CD4-positive, alpha-beta T cell treated with Interferon alpha-2 for 1 hour (primary cell): ENCODE measurements around the gene CDC23.
"Not testable (repeated sequence)": the region's sequence is repeated elsewhere in the genome, so short reads cannot be mapped to it uniquely, and the experiment has no call there.

Experiments
- DNase-seq, 2 donors: peaks; one replicate each; pipeline ENCODE4 v3.0.0-alpha.2; 2020 to 2022

The CDC23 gene

GRCh38 chr5:138210985-138211384 is 2.1 kb downstream of the CDC23 start:
- DNase-seq, result no peak

- not testable (repeated sequence) for DNase-seq
These were observed 19.3 kb downstream of the CDC23 start for GRCh38 chr5:138193859-138194258.

GRCh38 chr5:138192826-138193225 is 20.3 kb downstream of the CDC23 start:
- no peak for DNase-seq

GRCh38 chr5:138188626-138189025 is 24.5 kb downstream of the CDC23 start:
- no peak for DNase-seq

GRCh38 chr5:138186002-138186447 is 27.1 kb downstream of the CDC23 start:
- DNase-seq, result no peak

- DNase-seq, result no peak
These were observed 30.3 kb downstream of the CDC23 start for GRCh38 chr5:138182808-138183207.

GRCh38 chr5:138180841-138181240 is 32.3 kb downstream of the CDC23 start:
- no peak for DNase-seq

- peak in 1 of 2 donors; percentile 58 for DNase-seq
These were observed 32.8 kb downstream of the CDC23 start for GRCh38 chr5:138180183-138180782.

GRCh38 chr5:138179277-138179857 is 33.8 kb downstream of the CDC23 start:
- DNase-seq, result no peak

- DNase-seq, result peak; percentile 92 to 94
These were observed 34.4 kb downstream of the CDC23 start, which contains the start of the genes BRD8 and KIF20A for GRCh38 chr5:138178516-138179276. Gene BRD8 (minus strand): TSS chr5:138178630. CDS start chr5:138178614, 16 bp downstream. Gene KIF20A (plus strand): TSS chr5:138179112. CDS start chr5:138179681, 569 bp downstream.

- DNase-seq, result peak in 1 of 2 donors; percentile 30
These were observed 35.1 kb downstream of the CDC23 start for GRCh38 chr5:138177941-138178515.

GRCh38 chr5:138170299-138170698 is 42.8 kb downstream of the CDC23 start:
- DNase-seq, result no peak

- no peak for DNase-seq
These were observed 44.0 kb downstream of the CDC23 start for GRCh38 chr5:138169124-138169523.

- DNase-seq, result no peak
These were observed 49.4 kb downstream of the CDC23 start for GRCh38 chr5:138163721-138164120.

- DNase-seq, result no peak
These were observed 52.4 kb downstream of the CDC23 start for GRCh38 chr5:138160706-138161105.

GRCh38 chr5:138159666-138160065 is 53.5 kb downstream of the CDC23 start:
- DNase-seq, result no peak

GRCh38 chr5:138157626-138158025 is 55.5 kb downstream of the CDC23 start:
- no peak for DNase-seq

- DNase-seq, result not testable (repeated sequence)
These were observed 57.1 kb downstream of the CDC23 start for GRCh38 chr5:138155977-138156376.

GRCh38 chr5:138149530-138149929 is 63.6 kb downstream of the CDC23 start:
- no peak for DNase-seq

GRCh38 chr5:138148811-138149210 is 64.3 kb downstream of the CDC23 start:
- DNase-seq, result no peak

GRCh38 chr5:138143578-138143977 is 69.5 kb downstream of the CDC23 start:
- DNase-seq, result not testable (repeated sequence)

GRCh38 chr5:138141734-138142133 is 71.4 kb downstream of the CDC23 start:
- no peak for DNase-seq

GRCh38 chr5:138140268-138140667 is 72.9 kb downstream of the CDC23 start:
- DNase-seq, result no peak

GRCh38 chr5:138139781-138140090 is 73.4 kb downstream of the CDC23 start:
- no peak for DNase-seq
